WTC11 (cell line): ENCODE data around the gene MXRA8.

ENCODE experiments used
- CDX4 ChIP-seq: fragments of 250-450 bp; sonication (Bioruptor Pico); IDR thresholded peaks from 2 replicates; pipeline ENCODE4 v1.9.0; 2021; ENCODE audit warnings: moderate library complexity, mild to moderate bottlenecking, inconsistent platforms, borderline replicate concordance
- CTCF ChIP-seq: fragments of 200-600 bp; IDR thresholded peaks from 2 replicates; pipeline ENCODE4 v1.8.0; 2022; ENCODE audit warnings: antibody characterized with exemption
- ETV6 ChIP-seq: sonication (generic); formaldehyde crosslinking; IDR thresholded peaks from 2 replicates; pipeline ENCODE4 v1.8.1; 2022; ENCODE audit warnings: mild to moderate bottlenecking, missing genetic modification reagents
- IRF1 ChIP-seq: sonication (generic); formaldehyde crosslinking; IDR thresholded peaks from 2 replicates; pipeline ENCODE4 v1.8.0; 2023; ENCODE audit warnings: missing genetic modification reagents
- SP1 ChIP-seq: sonication (generic); formaldehyde crosslinking; conservative IDR thresholded peaks from 2 replicates; pipeline ENCODE4 v1.8.1; 2022; ENCODE audit warnings: missing genetic modification reagents
- USF2 ChIP-seq: sonication (generic); formaldehyde crosslinking; IDR thresholded peaks from 2 replicates; pipeline ENCODE4 v1.8.1; 2023; ENCODE audit warnings: mild to moderate bottlenecking, missing genetic modification reagents, moderate library complexity

- TF ChIP-seq CTCF (no peak), CDX4 (CRISPR knock-in tag) (no peak), SP1 (CRISPR knock-in tag) (no peak), ETV6 (CRISPR knock-in tag) (no peak), USF2 (CRISPR knock-in tag) (no peak), IRF1 (CRISPR knock-in tag) (no peak)
These were observed 40.2 kb downstream of the MXRA8 start for GRCh38 chr1:1318131-1318652.
